Medulla oblongata (tissue), 1 donor: Measurements from ENCODE around the gene OR51B2.
"Not testable (repeated sequence)": the region's sequence is repeated elsewhere in the genome, so short reads cannot be mapped to it uniquely, and the experiment has no call there.

Experiments used
- DNase-seq: peaks from one replicate; pipeline ENCODE4 v3.0.0-alpha.2; 2015; ENCODE audit errors: extremely low spot score

The OR51B2 gene

GRCh38 chr11:5324197-5324596 lies at the start of gene OR51B2:
OR51B2 (minus strand) TSS chr11:5324297; CDS start chr11:5324297, 0 bp downstream.
- no peak for DNase-seq

- DNase-seq: no peak
These were observed 45.7 kb upstream of the OR51B2 start for GRCh38 chr11:5369789-5370188.

- DNase-seq: no peak
These were observed 44.5 kb upstream of the OR51B2 start for GRCh38 chr11:5368502-5369043.

- DNase-seq: no peak
These were observed 43.5 kb upstream of the OR51B2 start for GRCh38 chr11:5367448-5368074.

- DNase-seq: no peak
These were observed 42.8 kb upstream of the OR51B2 start for GRCh38 chr11:5366856-5367255.

GRCh38 chr11:5366365-5366764 lies 42.3 kb upstream of the OR51B2 start:
- DNase-seq: not testable (repeated sequence)

GRCh38 chr11:5364214-5364613 lies 40.1 kb upstream of the OR51B2 start:
- no peak for DNase-seq

- no peak for DNase-seq
These were observed 39.6 kb upstream of the OR51B2 start for GRCh38 chr11:5363679-5364078.

- no peak for DNase-seq
These were observed 38.0 kb upstream of the OR51B2 start for GRCh38 chr11:5362017-5362625.

GRCh38 chr11:5356031-5356430 lies 31.9 kb upstream of the OR51B2 start:
- DNase-seq: not testable (repeated sequence)

- no peak for DNase-seq
These were observed 27.1 kb upstream of the OR51B2 start, which contains the start of gene OR51B6 for GRCh38 chr11:5351208-5351607. OR51B6 (plus strand) TSS chr11:5351508; CDS start chr11:5351508, 0 bp downstream.

GRCh38 chr11:5349550-5349949 lies 25.5 kb upstream of the OR51B2 start:
- DNase-seq: no peak

- DNase-seq: no peak
These were observed 24.6 kb upstream of the OR51B2 start for GRCh38 chr11:5348551-5349194.

- DNase-seq: no peak
These were observed 21.7 kb upstream of the OR51B2 start for GRCh38 chr11:5345831-5346230.

- DNase-seq: no peak
These were observed 19.6 kb upstream of the OR51B2 start, which contains the start of gene OR51B5 for GRCh38 chr11:5343474-5344335. OR51B5 (minus strand) TSS chr11:5343524; CDS start chr11:5343524, 0 bp downstream.

GRCh38 chr11:5339771-5340322 lies 15.8 kb upstream of the OR51B2 start:
- no peak for DNase-seq

- DNase-seq: not testable (repeated sequence)
These were observed 13.2 kb upstream of the OR51B2 start for GRCh38 chr11:5337253-5337652.

- no peak for DNase-seq
These were observed 12.2 kb upstream of the OR51B2 start for GRCh38 chr11:5336331-5336730.

- no peak for DNase-seq
These were observed 11.1 kb upstream of the OR51B2 start for GRCh38 chr11:5335170-5335569.

GRCh38 chr11:5317292-5317691 lies 6.8 kb downstream of the OR51B2 start:
- no peak for DNase-seq

- not testable (repeated sequence) for DNase-seq
These were observed 10.6 kb downstream of the OR51B2 start for GRCh38 chr11:5313326-5314023.
